ENCODE data around the gene SRSF9. TPM values are rescaled to one million over a fixed set of nuclear protein-coding genes. Genes with fewer than 3 reads are reported as not detected.

SRSF9 gene
- total RNA-seq, 1 donor from 2014 or later = 255 TPM

DNA sequence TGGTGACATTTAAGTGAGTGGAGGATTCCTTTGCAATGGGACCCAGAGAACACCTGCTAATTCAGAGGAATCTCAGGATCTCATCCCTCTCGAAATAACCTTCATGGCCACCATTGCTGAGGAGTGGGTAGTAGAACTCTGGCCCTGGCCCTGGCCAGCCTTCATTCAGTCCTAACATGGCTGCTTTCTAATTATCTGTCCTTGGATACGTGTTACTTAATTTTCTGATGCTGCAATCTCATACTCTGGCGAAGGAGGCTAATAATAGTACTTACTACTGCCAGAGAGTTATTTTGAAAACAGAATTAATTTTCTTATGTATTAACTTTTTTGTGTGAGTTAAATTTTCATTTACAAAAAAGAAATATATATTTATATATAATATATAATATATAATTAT lies 43.8 kb downstream of the SRSF9 start:
- DNase-seq (ENCODE audit: low spot score) = no peak
- peaks cover 2% of the 10 kb centered on the region for H3K27me3 Mint-ChIP-seq (ENCODE audit: unreplicated experiment)
- no peak overlapping the region for H3K27ac Mint-ChIP-seq (ENCODE audit: unreplicated experiment)
- H3K9me3 Mint-ChIP-seq (ENCODE audit: unreplicated experiment) = no peaks in the 10 kb centered on the region
- no peak overlapping the region for H3K4me3 Mint-ChIP-seq (ENCODE audit: unreplicated experiment)
- TF ChIP-seq, protein P1, sequence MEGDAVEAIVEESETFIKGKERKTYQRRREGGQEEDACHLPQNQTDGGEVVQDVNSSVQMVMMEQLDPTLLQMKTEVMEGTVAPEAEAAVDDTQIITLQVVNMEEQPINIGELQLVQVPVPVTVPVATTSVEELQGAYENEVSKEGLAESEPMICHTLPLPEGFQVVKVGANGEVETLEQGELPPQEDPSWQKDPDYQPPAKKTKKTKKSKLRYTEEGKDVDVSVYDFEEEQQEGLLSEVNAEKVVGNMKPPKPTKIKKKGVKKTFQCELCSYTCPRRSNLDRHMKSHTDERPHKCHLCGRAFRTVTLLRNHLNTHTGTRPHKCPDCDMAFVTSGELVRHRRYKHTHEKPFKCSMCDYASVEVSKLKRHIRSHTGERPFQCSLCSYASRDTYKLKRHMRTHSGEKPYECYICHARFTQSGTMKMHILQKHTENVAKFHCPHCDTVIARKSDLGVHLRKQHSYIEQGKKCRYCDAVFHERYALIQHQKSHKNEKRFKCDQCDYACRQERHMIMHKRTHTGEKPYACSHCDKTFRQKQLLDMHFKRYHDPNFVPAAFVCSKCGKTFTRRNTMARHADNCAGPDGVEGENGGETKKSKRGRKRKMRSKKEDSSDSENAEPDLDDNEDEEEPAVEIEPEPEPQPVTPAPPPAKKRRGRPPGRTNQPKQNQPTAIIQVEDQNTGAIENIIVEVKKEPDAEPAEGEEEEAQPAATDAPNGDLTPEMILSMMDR (IDR thresholded peaks at IDR 0.05; ENCODE audit: unreplicated experiment) = no peak
- H3K4me1 Mint-ChIP-seq (ENCODE audit: unreplicated experiment) = no peaks in the 10 kb centered on the region
- no peaks in the 10 kb centered on the region for H3K36me3 Mint-ChIP-seq (ENCODE audit: low read depth, unreplicated experiment)

DNA sequence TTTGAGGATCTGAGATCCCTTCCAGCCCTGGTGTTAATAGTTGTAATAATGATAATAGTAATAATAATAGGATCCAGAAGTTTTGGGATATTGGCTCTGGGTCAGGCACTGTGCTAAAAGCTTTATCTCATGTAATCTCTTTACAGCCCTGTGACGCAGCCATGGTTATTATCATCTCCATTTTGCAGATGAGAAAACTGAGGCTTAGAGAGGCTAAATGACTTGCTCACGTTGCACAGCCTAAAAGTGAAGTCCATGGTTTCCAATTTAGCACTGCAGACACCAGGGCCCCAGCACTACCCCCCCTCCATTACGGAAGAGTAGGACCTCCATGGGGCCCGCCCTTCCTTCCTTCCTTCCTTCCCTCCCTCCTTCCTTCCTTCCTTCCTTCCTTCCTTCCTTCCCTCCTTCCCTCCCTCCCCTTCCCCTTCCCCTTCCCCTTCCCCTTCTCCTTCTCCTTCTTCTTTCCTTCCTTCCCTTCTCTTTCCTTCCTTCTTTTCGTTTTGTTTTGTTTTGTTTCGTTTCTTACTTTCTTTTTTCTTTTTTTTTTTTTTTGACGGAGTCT lies 46.6 kb downstream of the SRSF9 start:
- peaks cover 2% of the 10 kb centered on the region for H3K27me3 Mint-ChIP-seq (ENCODE audit: unreplicated experiment)
- no peaks in the 10 kb centered on the region for H3K4me1 Mint-ChIP-seq (ENCODE audit: unreplicated experiment)
- H3K27ac Mint-ChIP-seq (ENCODE audit: unreplicated experiment) = no peak overlapping the region
- DNase-seq (ENCODE audit: low spot score) = no peak
- TF ChIP-seq, protein P1 (IDR thresholded peaks at IDR 0.05; ENCODE audit: unreplicated experiment) = no peak
- H3K4me3 Mint-ChIP-seq (ENCODE audit: unreplicated experiment) = no peak overlapping the region
- H3K36me3 Mint-ChIP-seq (ENCODE audit: low read depth, unreplicated experiment) = no peaks in the 10 kb centered on the region
- no peaks in the 10 kb centered on the region for H3K9me3 Mint-ChIP-seq (ENCODE audit: unreplicated experiment)

DNA sequence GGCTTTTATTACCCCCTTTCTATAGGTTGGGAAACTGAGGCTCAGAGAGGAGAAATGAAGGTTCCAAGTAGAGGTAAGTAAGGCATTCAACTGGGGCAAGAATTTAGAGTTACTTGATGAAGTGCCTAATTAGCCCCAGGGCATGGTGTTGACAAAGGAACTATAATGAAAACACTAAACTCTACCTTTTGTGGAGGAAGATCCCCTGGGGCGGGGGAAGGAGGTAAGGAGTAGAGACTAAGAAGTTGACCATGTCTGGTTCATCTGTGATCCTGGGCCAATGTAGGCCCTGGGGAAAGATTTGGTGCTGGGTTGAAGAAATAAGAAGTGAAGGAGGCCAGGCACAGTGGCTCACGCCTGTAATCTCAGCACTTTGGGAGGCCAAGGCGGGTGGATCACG lies 47.8 kb downstream of the SRSF9 start:
- H3K36me3 Mint-ChIP-seq (ENCODE audit: low read depth, unreplicated experiment) = no peaks in the 10 kb centered on the region
- no peak overlapping the region for H3K4me3 Mint-ChIP-seq (ENCODE audit: unreplicated experiment)
- H3K27ac Mint-ChIP-seq (ENCODE audit: unreplicated experiment) = no peak overlapping the region
- H3K27me3 Mint-ChIP-seq (ENCODE audit: unreplicated experiment) = peaks cover under 1% of the 10 kb centered on the region
- no peaks in the 10 kb centered on the region for H3K9me3 Mint-ChIP-seq (ENCODE audit: unreplicated experiment)
- TF ChIP-seq, protein P1 (IDR thresholded peaks at IDR 0.05; ENCODE audit: unreplicated experiment) = no peak
- no peaks in the 10 kb centered on the region for H3K4me1 Mint-ChIP-seq (ENCODE audit: unreplicated experiment)
- DNase-seq (ENCODE audit: low spot score) = no peak

DNA sequence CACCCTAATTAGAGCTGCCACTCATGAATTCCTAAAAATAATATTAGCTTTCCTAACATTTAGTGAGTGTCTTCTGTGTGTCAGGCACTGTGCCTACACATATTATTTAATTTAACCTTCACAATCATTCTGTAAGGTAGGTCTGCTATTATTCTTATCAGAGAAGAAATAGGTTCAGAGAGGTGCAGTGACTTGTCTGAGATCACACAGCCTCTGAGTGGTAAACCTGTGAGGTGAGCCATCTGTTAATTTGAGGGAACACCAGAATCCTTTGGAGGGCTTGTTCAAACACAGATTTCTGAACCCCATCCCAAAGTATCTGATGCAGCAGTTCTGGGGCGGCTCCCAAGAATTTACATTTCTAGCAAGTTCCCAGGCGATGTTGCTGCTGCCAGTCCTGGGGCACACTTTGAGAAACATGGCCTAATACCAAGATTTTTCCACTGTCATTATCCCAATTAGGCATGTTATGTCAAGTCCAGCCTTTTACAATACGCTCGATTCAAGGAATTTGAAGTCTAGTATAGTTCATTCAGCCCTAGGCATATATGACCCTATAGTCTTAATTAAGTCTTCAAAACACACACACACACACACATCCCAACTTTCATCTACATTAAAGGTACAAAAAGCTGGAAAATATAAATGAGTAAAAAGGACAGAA lies 51.5 kb downstream of the SRSF9 start:
- peaks cover 6% of the 10 kb centered on the region for H3K27me3 Mint-ChIP-seq (ENCODE audit: unreplicated experiment)
- no peak for DNase-seq (ENCODE audit: low spot score)
- TF ChIP-seq, protein P1 (IDR thresholded peaks at IDR 0.05; ENCODE audit: unreplicated experiment) = no peak
- no peaks in the 10 kb centered on the region for H3K9me3 Mint-ChIP-seq (ENCODE audit: unreplicated experiment)
- H3K27ac Mint-ChIP-seq (ENCODE audit: unreplicated experiment) = no peak overlapping the region
- H3K4me1 Mint-ChIP-seq (ENCODE audit: unreplicated experiment) = peaks cover 3% of the 10 kb centered on the region
- no peaks in the 10 kb centered on the region for H3K36me3 Mint-ChIP-seq (ENCODE audit: low read depth, unreplicated experiment)
- H3K4me3 Mint-ChIP-seq (ENCODE audit: unreplicated experiment) = no peak overlapping the region

- no peak overlapping the region for H3K4me3 Mint-ChIP-seq (ENCODE audit: unreplicated experiment)
- no peak overlapping the region for H3K27ac Mint-ChIP-seq (ENCODE audit: unreplicated experiment)
- H3K9me3 Mint-ChIP-seq (ENCODE audit: unreplicated experiment) = no peaks in the 10 kb centered on the region
These were observed 52.9 kb downstream of the SRSF9 start for GRCh38 chr12:120416490-120417216.

More at GRCh38 chr12:120416490-120417216, 52.9 kb downstream of the SRSF9 start:
- DNase-seq (ENCODE audit: low spot score) = no peak
- Mint-ChIP-seq H3K4me1 (ENCODE audit: unreplicated experiment) (peaks cover 3% of the 10 kb centered on the region), H3K36me3 (ENCODE audit: low read depth, unreplicated experiment) (no peaks in the 10 kb centered on the region), H3K27me3 (ENCODE audit: unreplicated experiment) (peaks cover 6% of the 10 kb centered on the region)
- TF ChIP-seq, protein P1 (IDR thresholded peaks at IDR 0.05; ENCODE audit: unreplicated experiment) = no peak
